Stimulated activated CD8-positive, alpha-beta memory T cell treated with anti-CD3 and anti-CD28 coated beads, Interleukin-12 subunit alpha, Interleukin-12 subunit beta, amount 100 ng/mL, for 1 hour (primary cell): Measurements from ENCODE around the gene SNX25.

Source experiments
- DNase-seq: peaks from one replicate; pipeline ENCODE4 v3.0.0-alpha.2; 2020; ENCODE audit warnings: low read depth

The SNX25 gene

GRCh38 chr4:185265942-185266341, 56.5 kb downstream of the SNX25 start:
- DNase-seq, result no peak

- no peak for DNase-seq
Measured at GRCh38 chr4:185269286-185269685, 59.9 kb downstream of the SNX25 start.

- DNase-seq, result no peak
Measured at GRCh38 chr4:185270037-185270436, 60.6 kb downstream of the SNX25 start.

GRCh38 chr4:185270885-185271284, 61.5 kb downstream of the SNX25 start:
- DNase-seq, result no peak

DNA sequence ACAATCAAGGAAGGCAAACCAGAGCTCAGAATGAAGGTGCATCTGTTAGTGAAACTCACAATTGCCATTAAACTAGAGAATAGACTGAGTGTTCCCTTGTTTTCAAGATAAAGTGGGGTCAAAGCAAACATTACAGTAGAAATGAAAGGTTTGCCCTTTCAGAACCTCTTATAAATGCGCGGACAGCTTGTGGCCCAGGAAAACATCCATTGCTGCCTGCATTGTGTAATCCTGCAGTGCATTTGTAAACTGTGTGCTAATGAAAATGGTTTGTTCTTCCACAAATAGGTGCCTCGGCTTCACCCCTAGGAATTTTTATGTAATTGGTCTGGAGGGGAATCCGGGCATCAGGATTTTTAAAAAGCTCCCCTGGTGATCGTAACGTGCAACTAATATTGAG, 62.8 kb downstream of the SNX25 start:
- DNase-seq, result no peak

GRCh38 chr4:185275501-185275900, 66.1 kb downstream of the SNX25 start:
- DNase-seq, result no peak

DNA sequence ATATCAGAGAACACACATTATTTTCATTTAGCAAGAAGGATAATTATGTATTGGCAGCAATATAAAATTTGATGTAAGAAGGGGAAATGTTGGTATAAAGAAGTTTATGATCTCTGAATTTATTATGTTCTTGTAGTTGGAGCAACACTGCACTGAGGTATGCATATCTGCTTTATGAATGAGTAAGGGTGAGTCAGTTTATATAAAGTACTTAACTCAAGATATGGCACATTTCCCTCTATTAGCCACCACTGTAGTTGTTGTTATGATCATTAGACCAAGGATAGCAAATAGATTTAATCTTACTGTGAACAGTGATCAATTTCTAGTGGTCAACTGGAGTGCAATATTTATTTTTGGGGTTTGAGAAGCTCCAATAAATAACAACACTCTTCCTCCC, 66.6 kb downstream of the SNX25 start:
- DNase-seq, result no peak

DNA sequence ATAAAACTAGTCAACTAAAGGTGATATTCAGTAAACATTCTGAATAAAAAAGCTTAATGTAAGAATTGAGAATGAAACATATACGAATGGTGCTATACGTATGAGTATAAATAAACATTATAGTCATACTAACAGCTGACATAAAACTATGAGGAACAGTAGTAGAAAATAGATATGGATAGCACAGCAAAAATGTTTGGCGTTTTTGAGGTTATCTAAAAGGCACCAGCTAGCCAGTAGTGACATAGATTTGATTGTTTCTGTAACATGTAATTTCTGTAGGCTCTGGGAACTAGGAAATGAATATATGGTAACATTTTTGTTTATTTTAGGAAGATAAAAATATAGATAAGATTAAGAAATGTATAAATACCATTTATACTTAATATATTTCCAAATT, 69.3 kb downstream of the SNX25 start:
- DNase-seq, result no peak

- DNase-seq, result no peak
Measured at GRCh38 chr4:185280608-185281007, 71.2 kb downstream of the SNX25 start.

- no peak for DNase-seq
Measured at GRCh38 chr4:185282968-185283367, 73.6 kb downstream of the SNX25 start.

DNA sequence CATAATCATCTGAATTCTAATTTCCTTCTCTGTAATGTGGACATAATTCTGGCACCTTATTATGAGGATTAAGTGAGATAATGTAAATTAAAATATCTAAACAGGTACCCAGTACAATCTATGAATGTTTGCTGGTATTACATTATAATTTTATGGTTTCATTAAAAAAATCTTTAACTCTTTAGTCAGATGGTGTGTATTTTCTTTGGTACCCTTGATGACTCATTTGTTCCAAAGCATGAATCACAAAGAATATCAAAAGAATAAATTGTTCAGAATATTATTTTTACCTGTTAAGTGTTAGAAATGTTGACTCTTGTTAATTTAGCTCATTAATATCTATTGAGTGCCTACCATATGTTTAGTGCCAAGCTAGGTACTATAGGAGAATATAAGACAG, 74.3 kb downstream of the SNX25 start:
- DNase-seq, result no peak

- no peak for DNase-seq
Measured at GRCh38 chr4:185285632-185286393, 76.4 kb downstream of the SNX25 start.

DNA sequence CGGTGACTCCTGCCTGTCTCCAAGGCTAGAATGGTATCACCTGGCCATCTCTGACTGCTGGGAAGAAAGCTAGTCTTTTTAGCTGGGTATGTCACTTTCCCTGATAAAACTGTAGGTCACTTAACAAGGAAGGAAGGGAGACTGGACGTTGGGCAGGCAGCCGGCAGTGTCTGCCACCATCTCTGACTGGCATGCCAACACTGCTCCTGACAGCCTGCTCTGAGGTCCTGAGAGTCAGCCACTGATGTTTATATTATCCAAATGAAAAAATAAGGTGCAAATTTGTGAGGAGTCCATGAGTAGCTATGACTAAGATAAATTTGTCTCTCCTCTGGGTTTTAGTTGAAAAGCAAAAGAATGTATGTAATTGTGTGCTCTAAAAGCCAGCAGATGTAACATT, 77.2 kb downstream of the SNX25 start:
- DNase-seq, result no peak

- DNase-seq, result no peak
Measured at GRCh38 chr4:185287031-185287430, 77.6 kb downstream of the SNX25 start.

DNA sequence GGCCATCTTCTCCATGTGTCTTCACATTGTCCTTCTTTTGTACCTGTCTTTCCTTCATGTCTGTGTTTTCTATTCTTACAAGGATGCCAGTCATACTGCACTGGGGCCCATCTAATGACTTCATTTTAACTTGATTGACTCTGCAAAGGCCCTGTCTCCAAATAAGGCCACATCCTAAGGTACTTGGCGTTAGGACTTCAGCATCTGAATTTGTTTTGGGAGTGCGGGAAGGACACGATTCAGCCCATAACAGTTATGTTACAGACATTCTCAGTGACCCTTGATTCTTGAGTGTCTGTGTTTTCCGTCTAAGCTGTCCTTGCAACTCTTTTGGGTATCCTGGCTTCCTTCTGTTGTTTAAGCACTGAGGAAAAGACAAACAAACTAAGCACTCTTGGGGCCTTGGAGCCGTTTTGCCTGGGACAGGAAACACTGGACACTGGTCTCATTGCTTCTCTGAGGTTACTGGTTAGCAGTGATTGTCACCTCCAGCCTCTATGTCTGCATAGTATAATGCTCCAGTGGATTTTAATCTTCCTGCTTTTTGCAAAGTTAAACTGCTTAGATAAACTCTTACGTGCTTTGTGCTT, 80.7 kb downstream of the SNX25 start:
- no peak for DNase-seq

DNA sequence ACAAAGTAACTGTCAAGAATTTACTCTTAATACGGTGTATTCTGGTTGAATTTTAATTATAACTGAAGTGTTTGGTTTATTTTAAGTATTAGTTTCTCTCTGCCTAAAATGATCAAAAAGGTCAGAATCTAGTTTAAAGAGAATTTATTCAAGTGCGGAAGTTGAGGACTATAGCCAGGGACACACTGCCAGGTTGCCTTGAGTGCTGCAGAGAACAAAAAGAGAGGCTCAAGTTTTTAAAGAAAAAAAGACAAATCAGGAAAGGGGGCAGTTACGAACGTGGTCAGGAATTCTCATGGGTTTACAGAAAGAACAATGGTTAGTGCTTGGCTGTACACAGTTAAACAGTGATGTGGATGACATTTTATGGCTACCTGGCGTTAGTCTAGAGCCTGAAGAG, 81.3 kb downstream of the SNX25 start:
- no peak for DNase-seq

DNA sequence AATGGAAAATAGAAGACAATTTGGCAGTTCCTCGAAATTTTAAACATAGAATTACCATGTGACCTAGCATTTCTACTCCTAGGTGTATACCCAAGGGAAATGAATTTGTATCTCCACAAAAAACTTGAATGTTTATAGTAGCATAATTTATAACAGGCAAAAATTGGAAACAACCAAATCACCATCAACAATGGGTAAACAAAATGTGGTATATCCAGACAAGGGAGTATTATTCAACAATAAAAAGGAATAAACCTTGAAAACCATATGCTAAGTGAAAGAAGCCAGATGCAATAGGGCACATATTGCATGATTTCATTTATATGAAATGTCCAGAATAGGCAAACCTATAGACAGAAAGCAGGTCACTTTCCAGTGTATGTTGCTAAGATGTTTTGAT, 83.8 kb downstream of the SNX25 start:
- DNase-seq, result no peak

DNA sequence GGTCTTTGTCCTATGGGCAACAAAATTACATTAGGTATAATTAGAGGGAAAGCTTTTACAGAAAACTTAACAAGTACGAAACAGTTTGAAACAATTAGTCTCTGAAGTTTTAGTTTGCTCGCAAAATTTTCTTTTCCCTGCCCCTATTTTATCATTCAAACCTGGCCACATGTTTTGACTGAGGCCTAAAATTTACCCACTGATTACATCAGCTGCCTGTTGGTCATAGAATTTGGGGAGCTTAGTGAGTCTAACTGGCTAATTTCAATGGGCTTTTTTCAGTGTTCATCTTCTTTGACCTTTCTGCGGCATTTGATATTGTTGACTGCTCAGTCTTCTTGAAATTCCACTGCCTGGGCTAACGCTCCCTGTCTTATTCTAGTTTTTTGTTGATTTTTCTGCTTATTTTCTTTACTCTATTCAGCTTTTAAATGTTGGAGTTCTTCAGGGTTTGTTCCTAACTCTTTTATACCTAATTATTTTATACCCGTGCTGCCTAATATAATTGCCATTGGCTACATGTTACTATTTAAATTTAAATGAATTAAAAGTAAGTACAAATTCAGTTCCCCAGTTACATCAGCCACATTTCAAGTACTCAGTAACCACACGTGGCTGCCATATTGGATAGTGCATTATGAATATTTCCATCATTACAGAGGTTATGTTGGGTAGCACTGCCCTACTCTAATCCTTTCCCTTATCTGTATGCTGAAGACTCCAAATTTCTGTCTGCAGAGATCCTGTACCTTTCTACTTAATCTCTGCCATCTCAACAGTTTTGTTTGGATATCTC, 87.5 kb downstream of the SNX25 start:
- DNase-seq, result no peak

DNA sequence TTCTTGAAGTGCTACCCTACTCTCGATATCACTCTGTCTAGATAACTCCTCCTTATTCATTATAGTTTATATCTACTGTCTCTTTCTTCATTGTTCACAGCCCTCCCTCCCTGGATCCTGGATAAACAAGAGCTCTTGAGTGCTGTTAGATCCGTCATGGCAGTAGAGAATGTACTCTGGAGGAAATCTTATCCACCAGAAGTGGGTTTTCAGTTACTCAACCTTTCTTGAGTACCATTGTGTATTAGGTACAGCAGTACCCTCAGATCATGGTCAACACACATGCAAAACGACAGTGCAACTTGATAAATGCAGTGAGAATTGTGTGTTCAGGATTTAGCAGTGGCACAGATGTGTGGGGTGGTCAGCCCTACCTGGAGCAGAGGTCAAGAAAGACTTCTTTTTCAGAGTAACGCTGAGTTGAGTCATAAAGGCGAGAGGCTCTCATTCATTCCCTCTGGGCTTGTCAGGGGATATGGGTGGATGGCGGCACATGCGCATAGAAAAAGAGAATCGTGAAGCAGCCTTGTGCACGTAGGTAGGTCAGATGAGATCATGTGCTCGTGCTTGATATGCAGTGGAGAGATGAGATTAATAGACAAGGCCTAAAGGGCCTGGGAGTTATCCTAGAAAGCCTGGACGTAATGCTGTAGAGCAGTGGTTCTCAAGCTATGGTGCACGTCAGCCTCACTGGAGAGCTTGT, 89.5 kb downstream of the SNX25 start:
- no peak for DNase-seq

GRCh38 chr4:185304541-185304940, 95.1 kb downstream of the SNX25 start:
- DNase-seq, result no peak

GRCh38 chr4:185304944-185305690, 95.7 kb downstream of the SNX25 start:
- no peak for DNase-seq

DNA sequence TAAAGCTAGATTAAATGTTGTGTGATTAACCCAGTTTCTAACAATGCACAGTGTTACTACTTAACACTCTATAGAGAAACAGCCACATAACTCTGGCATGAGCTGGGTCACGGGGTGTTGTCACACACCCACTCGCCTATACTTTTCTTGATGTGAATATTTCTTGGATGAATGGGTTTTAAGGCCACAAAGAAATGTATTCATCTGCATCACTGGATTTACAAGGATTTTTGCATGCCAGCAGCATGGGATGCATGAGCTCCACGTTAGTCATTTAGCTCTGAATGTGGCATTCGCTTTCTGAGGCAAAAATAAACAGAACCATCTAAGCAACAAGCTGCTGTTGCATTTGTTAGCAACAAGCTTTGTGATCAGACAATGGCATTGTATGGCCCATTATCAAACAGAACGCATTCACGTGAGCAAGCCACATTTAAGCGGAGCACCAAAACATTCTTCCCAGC, 96.6 kb downstream of the SNX25 start:
- no peak for DNase-seq
